Glomerular endothelial cell (primary cell): ENCODE data around the gene CLCA1. TPM values are rescaled to one million over a fixed set of nuclear protein-coding genes. Genes with fewer than 3 reads are reported as not detected.

ENCODE experiments used
- DNase-seq: peaks from one replicate; pipeline ENCODE4 v3.0.0-alpha.2; 2011; ENCODE audit warnings: low read depth, low spot score; ENCODE audit errors: extremely low read depth
- total RNA-seq: library from RNA; depleted of rRNA; stranded (reverse); fragments of >200 nt; gene quantifications from 2 replicates; pipeline ENCODE4 v1.2.3, GENCODE V29; 2015

The CLCA1 gene
- total RNA-seq, 1 donor from 2014 or later = not detected

- no peak for DNase-seq
Observed at GRCh38 chr1:86460998-86461397, 7.7 kb upstream of the CLCA1 start.

- DNase-seq = no peak
Observed at GRCh38 chr1:86461482-86461881, 7.2 kb upstream of the CLCA1 start.

- DNase-seq = no peak
Observed at GRCh38 chr1:86464819-86465218, 3.9 kb upstream of the CLCA1 start.

GRCh38 chr1:86466109-86466844 lies 2.5 kb upstream of the CLCA1 start:
- no peak for DNase-seq

DNA sequence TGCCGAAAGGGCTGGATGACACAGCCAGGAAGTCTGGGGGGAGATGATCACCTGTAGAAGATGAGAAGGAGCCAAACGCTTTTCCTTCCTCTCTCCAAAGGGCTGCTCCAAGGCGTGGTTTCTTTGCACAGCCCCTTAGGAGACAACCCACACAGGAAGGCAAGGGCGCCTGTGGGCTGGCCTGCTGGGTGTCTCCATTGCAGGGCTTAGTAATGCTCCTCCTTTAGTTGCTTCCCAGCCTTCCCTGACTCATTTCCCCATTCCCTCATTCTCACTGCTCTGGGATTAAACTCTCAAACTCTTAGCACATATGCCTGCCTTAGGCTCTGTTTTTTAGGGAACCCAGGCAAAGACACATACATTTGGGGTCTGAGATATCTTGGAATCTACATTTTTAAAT lies 1.7 kb upstream of the CLCA1 start:
- no peak for DNase-seq

GRCh38 chr1:86470859-86471258 lies 2.1 kb downstream of the CLCA1 start:
- no peak for DNase-seq

DNA sequence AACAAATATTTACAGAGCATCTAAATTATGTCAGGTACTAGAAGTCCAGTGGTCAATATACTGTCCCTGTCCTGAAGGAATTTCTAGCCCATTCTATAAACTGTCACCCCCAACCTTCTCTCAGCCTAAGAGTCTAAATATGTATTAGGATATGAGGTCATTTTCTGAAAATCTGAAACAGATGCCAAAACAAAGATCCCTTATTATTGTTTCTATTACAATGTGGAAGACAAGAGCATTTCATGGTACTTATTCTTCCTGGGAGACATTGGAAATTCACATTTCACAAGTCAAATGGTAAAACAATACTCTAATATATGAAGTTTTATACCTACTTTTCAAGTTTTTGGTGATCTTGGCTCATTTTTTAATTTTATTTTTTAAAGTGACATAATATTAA lies 2.6 kb downstream of the CLCA1 start:
- DNase-seq = no peak

DNA sequence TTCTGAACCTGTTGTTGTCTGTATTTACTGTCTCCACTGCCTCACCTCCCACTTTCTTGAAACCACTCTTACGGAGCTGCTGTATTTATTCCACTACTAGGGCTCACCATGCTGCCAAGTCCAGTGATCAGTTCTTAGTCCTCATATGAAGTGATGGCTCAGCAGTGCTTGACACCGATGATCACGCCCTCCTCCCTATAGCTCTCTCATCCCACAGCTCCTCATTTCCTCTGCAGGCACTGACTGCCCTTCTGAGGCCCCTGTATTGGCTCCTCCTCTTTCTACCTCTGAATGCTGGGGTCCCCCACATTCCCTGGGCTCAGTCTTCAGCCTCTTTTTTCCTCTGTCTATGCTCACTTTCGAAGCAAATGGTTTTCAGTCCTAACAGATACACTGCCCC lies 3.4 kb downstream of the CLCA1 start:
- DNase-seq = no peak

DNA sequence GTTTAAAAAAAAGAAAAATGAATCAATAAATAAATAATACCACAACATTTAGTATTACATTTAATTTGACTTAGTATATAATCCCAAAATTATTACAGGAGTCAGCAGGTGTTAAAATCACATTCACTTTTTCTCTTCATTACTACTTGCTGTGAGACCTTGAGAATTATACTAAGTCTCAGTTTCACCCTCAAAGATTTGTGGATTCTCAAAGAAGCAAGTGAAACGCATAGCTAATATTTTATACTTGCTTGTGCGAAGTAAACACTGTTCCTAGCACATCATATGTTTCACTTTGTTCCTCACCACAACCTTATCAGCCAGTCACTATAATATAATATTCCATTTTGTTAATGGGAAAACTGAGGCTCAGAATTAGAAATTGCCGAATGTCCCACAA lies 4.0 kb downstream of the CLCA1 start:
- DNase-seq = no peak

DNA sequence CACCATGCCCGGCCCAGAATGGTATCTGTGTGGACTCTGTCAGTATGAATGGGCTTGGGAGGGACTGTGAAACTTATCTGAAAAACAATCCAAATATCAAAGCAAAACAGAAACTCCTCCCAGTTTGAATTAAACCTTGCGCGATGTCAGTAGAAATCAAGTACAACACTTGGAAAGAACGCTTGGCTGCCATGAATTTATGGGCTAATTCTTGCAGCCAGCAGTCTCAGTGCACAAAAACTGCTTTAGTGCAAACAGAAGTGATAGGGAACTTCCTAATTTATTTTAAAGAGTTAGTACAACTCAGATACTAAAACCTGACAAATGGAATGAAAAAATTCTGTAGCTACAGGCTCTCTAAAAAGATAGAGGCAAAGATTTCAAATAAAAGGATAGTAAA lies 8.5 kb downstream of the CLCA1 start:
- no peak for DNase-seq

DNA sequence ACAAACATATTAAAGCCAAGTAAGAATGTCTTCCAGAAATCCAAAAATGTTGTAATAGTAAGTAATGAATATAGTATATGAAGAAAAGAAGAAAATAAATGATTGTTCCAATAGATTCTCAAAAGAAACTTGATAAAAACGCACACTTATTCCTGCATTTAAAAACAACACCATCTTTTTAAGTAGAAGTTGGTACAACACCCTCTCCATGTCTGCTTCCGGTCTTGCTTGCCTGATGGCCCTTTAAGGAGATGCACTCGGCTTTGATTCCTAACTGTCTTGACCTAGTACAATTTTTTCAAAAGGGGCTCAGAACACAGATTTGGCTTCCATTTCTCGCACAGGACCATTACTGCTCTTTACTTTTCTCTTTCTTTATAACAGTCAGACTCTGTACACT lies 9.0 kb downstream of the CLCA1 start:
- no peak for DNase-seq

DNA sequence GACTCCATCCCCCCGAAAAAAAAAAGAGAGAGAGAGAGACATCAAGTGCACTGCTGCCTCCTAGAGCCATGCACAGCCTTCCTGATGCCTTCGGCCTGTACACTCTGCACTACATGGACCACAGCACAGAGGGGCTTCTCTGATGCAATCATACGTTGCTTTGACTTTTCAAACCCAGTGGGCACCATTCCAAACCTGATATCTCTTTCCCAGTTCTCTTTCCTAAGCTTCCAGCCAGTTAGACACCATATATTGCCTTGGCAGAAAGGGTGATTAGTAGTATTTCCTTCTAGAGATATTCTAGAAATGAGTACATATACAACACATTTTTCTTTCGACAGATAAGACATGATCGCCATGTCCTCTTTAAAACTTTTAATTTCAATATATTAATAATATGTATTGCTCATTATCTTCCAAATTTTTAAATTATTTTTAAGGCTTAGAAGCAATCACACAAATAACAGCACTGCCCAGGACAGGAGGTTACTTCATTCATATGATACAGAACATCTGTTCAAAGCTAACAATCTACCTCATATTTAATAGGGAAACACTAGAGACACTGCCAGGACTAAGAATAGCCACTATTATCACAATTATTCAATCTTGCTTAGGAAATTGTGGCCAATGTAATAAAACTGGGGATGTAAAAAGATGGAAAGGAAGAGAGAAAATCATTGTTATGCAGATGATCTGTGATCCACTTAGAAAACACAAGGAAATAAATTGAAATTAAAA lies 9.9 kb downstream of the CLCA1 start:
- no peak for DNase-seq

DNA sequence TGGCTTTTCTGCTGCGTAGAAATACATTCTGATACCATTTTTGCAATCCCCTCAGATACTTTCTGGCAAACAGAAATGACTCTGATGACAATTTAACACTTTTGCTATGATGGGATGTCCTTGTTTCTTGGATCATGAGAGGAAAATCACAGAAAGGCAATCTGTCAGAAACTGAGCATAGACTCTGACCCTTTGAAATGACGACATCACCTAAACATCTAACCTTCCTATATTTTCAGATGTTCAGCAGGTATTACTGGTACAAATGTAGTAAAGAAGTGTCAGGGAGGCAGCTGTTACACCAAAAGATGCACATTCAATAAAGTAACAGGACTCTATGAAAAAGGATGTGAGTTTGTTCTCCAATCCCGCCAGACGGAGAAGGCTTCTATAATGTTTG lies 13.2 kb downstream of the CLCA1 start:
- no peak for DNase-seq

DNA sequence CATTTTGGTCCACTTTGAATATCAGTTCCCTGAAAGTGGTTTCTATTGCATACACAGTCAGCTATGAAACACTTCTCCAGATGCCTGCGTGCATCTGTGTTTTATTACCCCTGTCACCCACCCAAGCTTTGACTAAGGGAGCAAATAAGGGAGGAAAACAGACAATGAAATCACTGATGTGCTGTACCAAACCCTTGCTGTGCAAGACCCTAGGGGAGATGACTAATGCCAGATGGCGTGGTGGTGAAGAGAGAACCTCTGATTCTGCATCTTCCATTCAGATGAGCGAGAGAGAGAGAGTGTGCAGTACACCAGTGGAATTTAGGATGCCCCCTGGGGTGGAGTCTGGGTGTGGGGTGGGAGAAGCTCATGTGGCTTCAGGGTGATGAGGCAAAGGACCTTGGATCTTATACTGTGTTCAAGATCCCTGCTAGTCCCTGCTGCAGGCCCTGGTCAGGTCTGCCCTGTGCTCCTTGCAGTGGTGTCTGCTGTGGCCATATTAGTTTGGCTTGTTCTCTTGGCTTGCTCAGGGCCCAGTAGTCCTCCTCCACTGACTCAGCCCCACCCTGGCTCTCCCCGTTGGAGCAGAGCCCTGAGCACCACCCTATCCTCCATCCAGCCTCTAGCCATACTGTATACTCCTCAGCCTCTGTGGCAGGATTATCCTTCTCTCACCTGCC lies 18.5 kb downstream of the CLCA1 start:
- no peak for DNase-seq

GRCh38 chr1:86487811-86488141 lies 19.0 kb downstream of the CLCA1 start:
- DNase-seq = no peak

DNA sequence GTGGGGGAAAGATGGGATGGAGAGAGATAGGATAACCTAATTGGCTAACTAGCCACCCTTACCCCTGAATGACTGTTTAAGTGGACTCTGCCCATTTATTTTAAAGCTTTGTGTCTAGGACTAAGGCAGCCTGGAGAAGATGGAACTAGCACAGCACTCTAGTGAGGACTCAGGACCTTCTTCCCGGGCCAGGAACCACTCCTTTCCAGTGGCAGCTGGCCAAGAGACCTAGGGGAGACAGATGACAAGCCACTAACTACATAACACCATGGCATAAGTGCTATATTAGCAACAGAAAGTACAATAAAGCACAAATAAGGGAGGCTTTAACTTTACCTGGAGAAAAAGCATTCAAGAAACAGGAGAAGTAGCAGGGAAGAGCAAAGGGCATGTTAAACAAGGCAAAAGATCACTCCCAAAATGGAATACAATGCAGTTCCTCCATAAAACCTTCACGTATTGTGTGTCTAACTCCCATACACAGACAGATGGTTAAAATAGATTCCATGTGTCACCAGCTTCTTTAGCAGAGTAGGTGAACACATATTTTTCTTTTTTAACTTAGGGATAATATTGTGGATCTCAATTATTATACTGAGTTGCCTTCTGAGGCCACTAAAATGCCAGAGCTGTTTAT lies 20.6 kb downstream of the CLCA1 start:
- no peak for DNase-seq

- DNase-seq = no peak
Observed at GRCh38 chr1:86491171-86491950, 22.6 kb downstream of the CLCA1 start.

- DNase-seq = no peak
Observed at GRCh38 chr1:86498281-86498680, 29.6 kb downstream of the CLCA1 start.

GRCh38 chr1:86499987-86500593 lies 31.4 kb downstream of the CLCA1 start:
- no peak for DNase-seq

DNA sequence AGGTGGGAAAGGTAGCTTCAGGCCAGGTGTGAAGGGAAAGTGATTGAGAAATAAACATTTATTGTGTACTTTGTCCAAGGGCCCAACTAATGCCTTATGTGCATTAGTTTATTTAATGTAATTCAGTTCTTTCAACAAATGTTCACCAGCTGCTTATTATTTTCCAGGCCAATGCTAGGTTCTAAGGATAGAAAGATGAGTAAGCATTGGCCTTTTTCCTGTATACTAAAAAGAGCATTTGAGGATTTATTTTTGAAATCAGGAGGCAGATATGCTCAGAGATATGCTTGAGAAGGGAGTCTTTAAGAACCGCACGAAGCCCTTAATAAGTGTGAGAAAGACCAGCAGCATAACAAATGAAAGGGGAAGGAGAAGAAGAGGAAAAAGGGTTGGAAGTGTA lies 32.0 kb downstream of the CLCA1 start:
- no peak for DNase-seq
